Measurements from ENCODE around the gene HILPDA.

HILPDA gene

DNA sequence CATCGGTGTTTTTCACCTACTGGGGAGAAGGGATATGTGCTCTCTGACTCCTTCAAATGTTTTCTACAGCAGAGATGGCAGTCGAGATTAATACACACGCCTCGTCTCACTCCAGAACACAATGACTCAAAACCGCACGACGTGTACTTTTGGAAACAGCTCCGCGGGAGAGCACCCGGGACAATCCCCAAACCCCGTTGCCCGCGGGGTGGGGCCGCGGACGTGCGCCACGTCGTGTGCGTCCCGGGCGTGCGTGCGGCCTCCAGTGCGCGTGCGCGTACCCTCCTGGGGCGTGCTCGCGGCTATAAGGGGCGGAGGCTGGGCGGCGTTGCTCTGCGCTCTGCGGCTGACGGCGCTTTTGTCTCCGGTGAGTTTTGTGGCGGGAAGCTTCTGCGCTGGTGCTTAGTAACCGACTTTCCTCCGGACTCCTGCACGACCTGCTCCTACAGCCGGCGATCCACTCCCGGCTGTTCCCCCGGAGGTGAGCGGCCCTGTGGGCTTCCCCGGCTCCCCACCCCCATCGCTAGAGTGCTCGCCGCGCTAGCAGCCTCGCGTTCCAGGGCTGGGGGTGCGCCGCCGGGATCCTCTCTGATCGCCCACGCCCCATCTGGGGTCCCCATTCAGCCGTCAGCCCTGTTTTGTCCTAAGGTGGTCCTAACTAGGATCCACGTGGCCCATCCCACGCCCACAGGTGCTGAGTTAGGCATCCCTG is at the start of gene HILPDA:
HILPDA (plus strand) TSS at position 336 of the 712 bp plus-strand sequence. CDS start 1,391 bp downstream, outside the sequence.
- TF ChIP-seq, protein P1, sequence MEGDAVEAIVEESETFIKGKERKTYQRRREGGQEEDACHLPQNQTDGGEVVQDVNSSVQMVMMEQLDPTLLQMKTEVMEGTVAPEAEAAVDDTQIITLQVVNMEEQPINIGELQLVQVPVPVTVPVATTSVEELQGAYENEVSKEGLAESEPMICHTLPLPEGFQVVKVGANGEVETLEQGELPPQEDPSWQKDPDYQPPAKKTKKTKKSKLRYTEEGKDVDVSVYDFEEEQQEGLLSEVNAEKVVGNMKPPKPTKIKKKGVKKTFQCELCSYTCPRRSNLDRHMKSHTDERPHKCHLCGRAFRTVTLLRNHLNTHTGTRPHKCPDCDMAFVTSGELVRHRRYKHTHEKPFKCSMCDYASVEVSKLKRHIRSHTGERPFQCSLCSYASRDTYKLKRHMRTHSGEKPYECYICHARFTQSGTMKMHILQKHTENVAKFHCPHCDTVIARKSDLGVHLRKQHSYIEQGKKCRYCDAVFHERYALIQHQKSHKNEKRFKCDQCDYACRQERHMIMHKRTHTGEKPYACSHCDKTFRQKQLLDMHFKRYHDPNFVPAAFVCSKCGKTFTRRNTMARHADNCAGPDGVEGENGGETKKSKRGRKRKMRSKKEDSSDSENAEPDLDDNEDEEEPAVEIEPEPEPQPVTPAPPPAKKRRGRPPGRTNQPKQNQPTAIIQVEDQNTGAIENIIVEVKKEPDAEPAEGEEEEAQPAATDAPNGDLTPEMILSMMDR (IDR thresholded peaks at IDR 0.05; ENCODE audit: extremely low read depth, missing control alignments) = no peak
- DNase-seq (ENCODE audit: low spot score) = peak; percentile 96

GRCh38 chr7:128406314-128407232 is 49.1 kb upstream of the HILPDA start:
- no peak for DNase-seq (ENCODE audit: low spot score)
- TF ChIP-seq, protein P1 (IDR thresholded peaks at IDR 0.05; ENCODE audit: extremely low read depth, missing control alignments) = no peak

DNA sequence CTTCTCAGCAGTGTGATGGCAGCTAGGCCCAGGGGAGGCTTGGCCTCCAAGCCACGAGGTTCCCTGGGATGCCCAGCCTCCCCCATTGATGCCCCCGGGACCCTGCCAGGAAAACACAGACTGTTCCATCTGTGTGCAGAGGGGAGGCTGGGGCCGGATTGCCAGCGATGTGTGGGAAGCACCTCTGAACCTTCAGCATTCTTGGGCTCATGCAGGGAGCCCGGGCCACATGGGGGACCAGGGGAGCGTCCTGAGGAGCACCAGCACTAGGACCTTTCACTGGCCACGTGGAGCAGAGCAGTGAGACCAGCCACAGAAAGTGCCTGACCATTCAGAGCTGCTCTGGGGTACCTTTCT is 48.5 kb upstream of the HILPDA start:
- no peak for DNase-seq (ENCODE audit: low spot score)
- TF ChIP-seq, protein P1 (IDR thresholded peaks at IDR 0.05; ENCODE audit: extremely low read depth, missing control alignments) = no peak

DNA sequence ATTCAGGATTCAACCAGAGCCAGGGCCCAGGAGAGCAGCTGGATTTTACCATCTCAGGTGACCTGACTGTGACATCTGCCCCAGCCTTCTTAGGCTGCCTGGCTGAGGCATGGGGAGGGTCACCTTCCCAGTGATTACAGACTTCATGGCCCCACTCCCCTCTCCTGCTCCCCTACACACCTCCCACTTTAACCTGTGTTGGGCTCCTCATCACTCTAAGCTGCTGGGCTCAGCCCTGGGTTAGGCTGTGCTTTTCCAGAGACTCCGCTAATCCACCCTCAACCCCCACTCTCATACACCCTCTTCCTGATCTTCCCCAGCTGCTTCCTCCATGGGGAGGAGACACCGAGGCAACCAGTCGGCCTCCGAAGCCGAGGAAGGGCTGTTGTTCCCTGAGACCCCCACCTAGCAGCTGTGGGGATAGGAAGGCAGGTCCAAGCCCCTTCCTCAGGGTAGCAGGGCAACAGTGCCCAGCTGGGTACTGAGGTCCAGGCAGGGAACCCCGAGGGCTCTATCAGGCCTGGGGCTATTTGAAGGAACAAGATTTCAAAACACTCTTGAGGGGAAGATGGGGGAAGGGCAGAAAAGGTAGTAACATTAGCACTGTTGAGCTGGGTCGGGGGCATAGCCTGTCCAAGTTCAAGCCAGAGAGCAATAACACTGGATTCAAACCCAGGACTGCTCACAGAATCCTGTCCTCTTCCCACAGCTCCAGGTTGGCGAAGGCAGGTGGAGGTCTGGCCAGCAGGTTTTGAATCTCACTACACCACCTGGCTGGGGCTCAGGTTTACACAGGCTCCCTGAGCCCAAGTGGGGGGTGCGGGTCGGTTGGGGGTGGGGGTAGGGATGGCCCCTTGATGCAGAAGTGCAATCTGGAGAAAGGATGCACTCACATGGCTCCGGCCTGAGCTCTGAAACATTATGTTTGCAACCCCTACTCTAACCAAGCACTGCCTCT is 47.6 kb upstream of the HILPDA start:
- TF ChIP-seq, protein P1 (IDR thresholded peaks at IDR 0.05; ENCODE audit: extremely low read depth, missing control alignments) = no peak
- no peak for DNase-seq (ENCODE audit: low spot score)

DNA sequence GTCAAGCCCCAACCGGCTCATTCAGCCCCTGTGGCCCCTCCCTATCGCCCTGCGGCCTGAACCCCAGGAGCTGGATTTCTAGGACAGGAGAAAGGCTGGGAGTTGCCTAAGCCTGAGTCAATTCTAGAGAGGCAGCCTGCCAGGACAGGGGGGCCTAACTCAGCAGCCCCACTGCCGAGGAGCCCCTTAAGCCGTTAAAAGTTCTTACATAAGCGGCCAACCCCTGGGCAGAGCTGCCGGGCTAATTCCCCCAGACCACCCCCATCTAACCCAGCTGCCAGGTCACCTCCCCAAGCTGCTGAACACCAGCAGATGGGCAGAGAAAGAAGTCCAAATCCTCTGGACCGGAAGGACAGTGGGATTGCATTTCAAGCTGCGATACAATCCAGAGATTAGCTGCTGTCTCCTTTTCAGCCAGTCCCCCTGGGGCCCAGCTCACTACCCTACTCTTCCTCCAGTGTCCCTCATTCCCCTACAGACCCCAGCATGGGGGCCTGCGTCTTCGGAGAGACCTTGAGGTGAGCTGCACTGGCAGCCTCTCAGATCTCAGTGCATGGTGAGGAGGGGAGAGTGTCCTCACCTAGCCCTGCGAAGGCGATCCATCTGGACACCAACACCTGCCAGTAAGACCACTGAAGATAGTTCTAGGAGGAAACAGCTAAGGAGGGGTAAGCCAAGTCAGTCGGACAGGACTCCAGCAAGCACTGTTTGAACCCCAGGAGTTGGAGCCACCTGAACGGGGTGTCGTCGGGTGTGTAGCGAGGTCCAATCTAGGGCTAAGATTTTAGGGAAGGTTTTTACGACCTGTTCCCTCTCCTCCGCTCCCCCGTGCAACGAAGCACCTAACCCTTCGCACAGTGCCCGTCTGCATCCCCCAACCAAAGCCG is 46.7 kb upstream of the HILPDA start:
- DNase-seq (ENCODE audit: low spot score) = no peak
- TF ChIP-seq, protein P1 (IDR thresholded peaks at IDR 0.05; ENCODE audit: extremely low read depth, missing control alignments) = no peak

Measured in GM20000 (cell line).